ENCODE data around the gene SLC12A5.
"Not testable (repeated sequence)": the region's sequence is repeated elsewhere in the genome, so short reads cannot be mapped to it uniquely, and the experiment has no call there.

SLC12A5 gene

GRCh38 chr20:46084805-46085178 is 55.8 kb downstream of the SLC12A5 start:
- DNase-seq, result no peak

GRCh38 chr20:46085179-46085851 is 56.3 kb downstream of the SLC12A5 start:
- DNase-seq, result peak; percentile 7

GRCh38 chr20:46087161-46087560 is 58.1 kb downstream of the SLC12A5 start:
- DNase-seq, result no peak

DNA sequence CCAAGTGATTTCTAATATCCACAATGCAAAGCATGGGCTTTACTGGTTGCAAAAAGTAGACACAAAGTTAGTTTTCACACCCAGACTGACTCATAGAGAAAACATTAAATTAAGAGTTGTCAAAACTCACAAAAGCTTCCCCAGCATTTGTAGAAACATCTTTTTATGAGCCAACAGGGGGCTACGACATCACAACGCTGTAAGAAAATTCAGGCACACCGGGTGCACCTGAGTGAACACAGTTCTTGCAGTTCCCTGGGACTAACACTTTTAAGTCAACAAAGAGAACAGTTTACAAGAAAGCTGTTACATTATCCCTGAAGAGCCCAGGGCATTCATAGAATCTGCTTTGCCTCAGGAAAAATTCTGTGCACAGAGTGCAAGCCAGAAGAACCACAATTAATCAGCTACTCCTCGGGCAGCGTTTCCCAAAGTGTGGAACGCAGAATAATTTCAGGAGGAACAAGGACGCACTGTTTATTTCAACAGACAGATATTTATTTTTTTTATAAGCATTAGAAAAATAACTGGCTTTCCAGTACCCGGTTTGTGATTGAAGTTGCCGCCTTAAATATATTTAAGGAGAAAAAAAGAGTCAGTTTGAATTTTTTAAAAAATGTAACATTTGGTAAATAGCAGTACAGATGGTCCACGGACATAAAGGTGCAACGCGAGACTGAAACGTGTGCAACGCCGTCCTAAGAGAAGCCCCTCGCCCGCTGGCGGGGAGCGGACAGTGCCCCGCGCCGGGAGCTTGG is 59.6 kb downstream of the SLC12A5 start:
- DNase-seq, result peak; percentile 66

DNA sequence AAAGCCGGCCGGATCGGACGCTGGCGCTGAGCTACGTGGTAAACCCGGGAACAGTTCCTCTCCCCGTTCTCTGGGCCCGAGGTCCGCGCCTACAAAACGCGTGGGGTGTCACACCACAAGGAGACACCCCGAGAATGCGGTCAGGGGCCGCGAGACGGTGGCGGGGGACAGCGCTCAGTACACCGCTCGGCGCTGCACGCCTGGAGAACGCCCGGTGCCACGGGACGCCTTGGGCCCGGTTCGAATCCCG is 60.1 kb downstream of the SLC12A5 start:
- DNase-seq, result no peak

GRCh38 chr20:46089417-46090388 is 60.7 kb downstream of the SLC12A5 start, which contains the start of gene NCOA5:
TSS of gene NCOA5 (minus strand) at chr20:46089962. CDS start at chr20:46079424, 10,538 bp downstream.
- peak; percentile 89 for DNase-seq

DNA sequence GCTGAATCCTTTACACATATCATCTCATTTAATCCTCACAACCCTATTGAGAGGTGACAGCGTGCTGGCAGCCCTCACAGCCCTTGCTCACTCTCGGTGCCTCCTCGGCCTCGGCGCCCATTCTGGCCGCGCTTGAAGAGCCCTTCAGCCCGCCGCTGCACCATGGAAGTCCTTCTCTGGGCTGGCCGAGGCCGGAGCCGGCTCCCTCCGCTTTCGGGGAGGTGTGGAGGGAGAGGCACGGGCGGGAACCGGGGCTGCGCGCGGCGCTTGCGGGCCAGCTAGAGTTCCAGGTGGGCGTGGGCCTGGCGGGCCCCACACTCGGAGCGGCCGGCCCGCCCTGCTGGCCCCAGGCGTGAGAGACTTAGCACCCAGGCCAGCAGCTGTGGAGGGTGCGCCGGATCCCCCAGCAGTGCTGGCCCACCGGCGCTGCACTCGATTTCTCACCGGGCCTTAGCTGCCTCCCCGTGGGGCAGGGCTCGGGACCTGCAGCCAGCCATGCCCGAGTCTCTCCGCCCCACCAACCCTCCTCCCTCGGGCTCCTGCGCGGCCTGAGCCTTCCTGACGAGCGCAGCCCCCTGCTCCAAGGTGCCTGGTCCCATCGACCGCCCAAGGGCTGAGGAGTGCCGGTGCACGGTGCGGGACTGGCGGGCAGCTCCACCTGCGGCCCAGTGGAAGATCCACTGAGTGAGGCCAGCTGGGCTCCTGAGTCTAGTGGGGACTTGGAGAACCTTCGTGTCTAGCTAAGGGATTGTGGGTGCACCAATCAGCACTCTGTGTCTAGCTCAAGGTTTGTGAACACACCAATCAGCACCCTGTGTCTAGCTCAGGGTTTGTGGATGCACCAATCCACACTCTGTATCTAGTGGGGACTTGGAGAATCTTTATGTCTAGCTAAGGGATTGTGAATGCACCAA is 62.9 kb downstream of the SLC12A5 start:
- not testable (repeated sequence) for DNase-seq

DNA sequence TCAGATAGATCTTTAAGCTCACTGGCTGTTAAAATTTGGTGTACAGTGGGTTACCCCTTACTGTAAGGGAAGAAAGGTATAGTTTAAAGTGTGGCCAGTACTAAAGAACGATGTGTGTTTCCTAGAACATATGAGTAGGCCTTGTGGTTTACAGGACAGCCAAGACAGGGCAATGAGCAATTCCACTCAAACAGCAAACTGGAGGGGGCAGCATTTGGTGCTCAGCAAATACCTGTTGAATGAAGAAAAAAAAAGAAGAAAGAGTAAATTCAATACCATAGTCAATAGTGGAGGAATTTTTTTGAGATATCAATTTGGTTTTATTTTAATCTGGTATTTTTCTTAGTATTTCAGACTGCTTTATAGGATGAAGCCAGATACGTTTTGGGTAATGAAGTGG is 64.5 kb downstream of the SLC12A5 start:
- no peak for DNase-seq

DNA sequence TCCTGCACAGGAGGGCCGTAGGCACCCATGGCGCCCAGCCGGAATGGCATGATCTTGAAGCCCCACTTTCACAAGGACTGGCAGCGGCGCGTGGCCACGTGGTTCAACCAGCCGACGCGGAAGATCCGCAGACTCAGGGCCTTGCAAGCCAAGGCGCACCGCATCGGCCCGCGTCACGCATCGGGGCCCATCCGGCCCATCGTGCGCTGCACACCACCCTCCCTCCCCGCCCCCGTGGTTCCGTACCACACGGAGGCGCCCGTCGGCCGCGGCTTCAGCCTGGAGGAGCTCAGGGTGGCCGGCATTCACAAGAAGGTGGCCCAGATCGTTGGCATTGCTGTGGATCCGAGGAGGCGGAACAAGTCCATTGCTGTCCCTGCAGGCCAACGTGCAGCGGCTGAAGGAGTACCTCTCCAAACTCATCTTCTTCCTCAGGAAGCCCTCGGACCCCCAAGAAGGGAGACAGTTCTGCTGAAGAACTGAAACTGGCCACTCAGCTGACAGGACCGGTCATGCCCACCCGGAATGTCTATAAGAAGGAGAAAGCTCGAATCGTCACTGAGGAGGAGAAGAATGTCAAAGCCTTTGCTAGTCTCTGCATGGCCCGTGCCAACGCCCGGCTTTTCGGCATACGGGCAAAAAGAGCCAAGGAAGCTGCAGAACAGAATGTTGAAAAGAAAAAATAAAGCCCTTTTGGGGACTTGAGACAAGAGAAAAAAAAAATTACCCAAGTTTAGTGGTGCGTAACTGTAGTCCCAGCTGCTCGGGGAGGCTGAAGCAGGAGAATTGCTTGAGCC is 70.7 kb downstream of the SLC12A5 start:
- no peak for DNase-seq

DNA sequence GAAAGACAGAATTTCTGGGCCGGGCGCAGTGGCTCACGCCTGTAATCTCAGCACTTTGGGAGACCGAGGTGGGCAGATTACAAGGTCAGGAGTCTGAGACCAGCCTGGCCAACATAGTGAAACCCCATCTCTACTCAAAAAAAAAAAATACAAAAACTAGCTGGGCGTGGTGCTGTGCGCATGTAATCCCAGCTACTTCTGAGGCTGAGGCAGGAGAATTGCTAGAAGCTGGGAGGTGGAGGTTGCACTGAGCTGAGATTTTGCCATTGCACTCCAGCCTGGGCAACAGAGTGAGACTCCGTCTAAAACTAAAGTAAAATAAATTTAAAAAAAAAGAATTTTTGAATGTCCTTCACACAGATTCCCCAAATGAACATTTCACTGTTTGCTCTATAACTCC is 71.4 kb downstream of the SLC12A5 start:
- DNase-seq, result not testable (repeated sequence)

DNA sequence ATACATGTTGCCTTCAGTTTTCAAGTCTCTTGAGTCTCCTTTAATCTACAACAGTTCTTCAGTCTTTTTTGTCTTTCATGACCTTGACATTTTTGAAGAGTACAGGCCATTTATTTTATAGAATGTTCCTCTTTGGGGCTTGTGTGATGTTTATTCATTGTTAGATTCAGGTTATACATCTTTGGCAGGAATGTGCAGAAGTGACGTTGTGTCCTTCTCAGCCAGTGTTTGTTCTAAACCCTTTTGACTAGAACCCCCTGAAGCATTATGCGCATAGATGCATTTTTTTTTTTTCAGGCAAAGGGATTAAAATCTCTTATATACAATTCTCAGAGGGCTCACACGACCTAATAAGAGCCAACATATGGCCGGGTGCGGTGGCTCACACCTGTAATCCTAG is 72.0 kb downstream of the SLC12A5 start:
- DNase-seq, result no peak

DNA sequence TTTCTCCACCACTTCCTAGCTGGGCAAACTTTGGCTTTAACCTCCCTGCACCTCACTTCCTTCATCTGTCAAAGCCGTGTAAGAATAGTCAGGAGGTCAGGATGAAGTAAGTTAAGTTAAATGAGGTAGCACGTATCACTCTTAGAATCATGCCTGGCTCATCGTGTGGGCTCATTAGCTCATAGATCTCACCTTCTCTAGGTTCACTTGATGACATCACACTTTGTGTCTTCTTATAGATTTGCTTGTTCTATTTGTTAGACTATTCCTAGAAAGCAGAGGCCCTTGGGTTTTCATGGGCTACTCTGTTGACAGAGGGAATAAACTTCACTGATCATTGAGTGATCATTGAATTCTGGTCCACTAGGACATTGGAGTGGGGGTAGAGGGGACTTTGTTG is 72.9 kb downstream of the SLC12A5 start:
- DNase-seq, result no peak

DNA sequence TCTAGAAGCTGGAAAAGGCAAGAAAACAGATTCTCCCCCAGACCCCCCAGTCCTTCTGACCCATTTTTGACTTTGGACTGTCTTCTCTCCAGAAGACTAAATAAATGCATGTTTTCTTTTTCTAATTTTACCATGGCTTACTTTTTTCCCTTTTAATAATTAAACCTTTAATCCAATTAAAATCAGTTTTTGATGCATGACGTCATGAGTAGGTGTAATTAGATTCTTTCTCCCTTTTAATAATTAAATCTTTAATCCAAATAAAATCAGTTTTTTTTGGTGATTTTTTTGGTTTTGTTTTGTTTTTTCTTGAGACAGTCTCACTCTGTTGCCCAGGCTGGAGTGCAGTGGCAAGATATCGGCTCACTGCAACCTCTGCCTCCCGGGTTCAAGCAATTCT is 73.9 kb downstream of the SLC12A5 start:
- DNase-seq, result no peak

GRCh38 chr20:46104262-46104661 is 75.2 kb downstream of the SLC12A5 start:
- DNase-seq, result no peak

GRCh38 chr20:46107061-46107460 is 78.0 kb downstream of the SLC12A5 start:
- DNase-seq, result no peak

GRCh38 chr20:46108435-46108841 is 79.4 kb downstream of the SLC12A5 start:
- no peak for DNase-seq

DNA sequence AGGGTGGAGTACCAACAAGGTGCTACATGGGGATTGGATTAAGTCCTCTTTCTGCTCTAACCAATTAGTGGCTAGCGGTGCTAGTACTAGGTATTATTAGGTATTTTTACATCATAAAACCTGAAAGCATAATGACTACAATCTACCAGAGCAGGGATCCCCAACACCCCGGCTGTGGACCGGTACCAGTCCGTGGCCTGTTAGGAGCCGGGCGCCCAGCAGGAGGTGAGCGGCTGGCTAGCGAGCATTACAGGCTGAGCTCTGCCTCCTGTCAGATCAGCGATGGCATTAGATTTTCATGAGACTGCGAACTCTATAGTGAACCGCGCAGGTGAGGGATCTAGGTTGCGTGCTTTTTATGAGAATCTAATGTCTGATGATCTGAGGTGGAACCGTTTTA is 80.0 kb downstream of the SLC12A5 start:
- DNase-seq, result no peak

Measured in kidney glomerular epithelial cell (primary cell).